Prostate gland (tissue), 2 donors: ENCODE results near the gene PIGQ. TPM values are rescaled to one million over a fixed set of nuclear protein-coding genes. Genes with fewer than 3 reads are reported as not detected.

Source experiments
- DNase-seq: peaks from one replicate; pipeline ENCODE4 v3.0.0-alpha.2; 2019; ENCODE audit warnings: low spot score
- H3K27ac ChIP-seq, 2 donors: fragments of 200-600 bp; sonication (generic); 2 replicates each; pipeline ENCODE4 v1.5.1; 2017 to 2019
- H3K27me3 ChIP-seq: fragments of 200-600 bp; sonication (generic); replicated peaks from 2 replicates; pipeline ENCODE4 v1.5.1; 2019; ENCODE audit not compliant: insufficient read depth
- H3K36me3 ChIP-seq, 2 donors: fragments of 200-600 bp; sonication (generic); 1 replicate in 1 of 2; 2 replicates in 1 of 2; pipeline versions ENCODE4 v1.5.1 to v1.8.1; 2017 to 2019
- H3K4me1 ChIP-seq: fragments of 200-600 bp; sonication (generic); replicated peaks from 2 replicates; pipeline ENCODE4 v1.5.1; 2019
- H3K4me3 ChIP-seq, 2 donors: fragments of 200-600 bp; sonication (generic); 2 replicates each; pipeline ENCODE4 v1.5.1; 2017 to 2019
- H3K9me3 ChIP-seq: fragments of 200-600 bp; sonication (generic); 2 replicates; pipeline ENCODE4 v1.5.1; 2017
- CTCF ChIP-seq, 4 experiments: fragments of 200-600 bp in 2 of 4; fragments of 450-650 bp in 2 of 4; sonication (generic) in 2 of 4; IDR thresholded peaks; 1 replicate in 3 of 4; 2 replicates in 1 of 4; pipeline ENCODE4 v1.5.1; 2016 to 2019; ENCODE audit warnings: antibody characterized with exemption in 4 of 4, mild to moderate bottlenecking in 2 of 4, moderate library complexity in 2 of 4
- POLR2A ChIP-seq: fragments of 450-650 bp; IDR thresholded peaks from one replicate; pipeline ENCODE4 v1.6.1; 2016; ENCODE audit warnings: antibody characterized with exemption, mild to moderate bottlenecking
- POLR2AphosphoS5 ChIP-seq: sonication (generic); formaldehyde crosslinking; IDR thresholded peaks from one replicate; pipeline ENCODE4 v1.6.1; 2017; ENCODE audit warnings: antibody characterized with exemption
- WGBS: methylation state at CpG from one replicate; pipeline ENCODE4 v1.1.5; 2018; 5-methylcytosine and 5-hydroxymethylcytosine counted together
- intact Hi-C: fragments of 100-400 bp; cut with DNase I; formaldehyde crosslinking; loops from one replicate; pipeline ENCODE4 v1.14.2; 2022
- total RNA-seq, 2 donors: library from RNA; depleted of rRNA; stranded (reverse); fragments of >200 nt; gene quantifications; one replicate each; pipeline ENCODE4 v1.1.0, GENCODE V29; 2016

Gene PIGQ
- total RNA-seq, 2 donors from 2014 or later, result 70.1 to 85.8 TPM

GRCh38 chr16:626787-627453 is 57.2 kb downstream of the PIGQ start:
- no peak for TF ChIP-seq POLR2A
- TF ChIP-seq CTCF (IDR thresholded peaks at IDR 0.05), result no peak
- TF ChIP-seq POLR2AphosphoS5, result no peak
- intact Hi-C loops, result no loop called here
- no peaks in the 10 kb centered on the region for H3K27me3 ChIP-seq
- no peak overlapping the region for H3K27ac ChIP-seq
- H3K9me3 ChIP-seq, result no peaks in the 10 kb centered on the region
- 91% methylated on average over 29 of the region's 29 CpGs for WGBS
- H3K36me3 ChIP-seq, result peaks cover 0 to 3% of the 10 kb centered on the region in 2 donors
- DNase-seq, result no peak
- H3K4me1 ChIP-seq, result peaks cover 6% of the 10 kb centered on the region
- H3K4me3 ChIP-seq, result no peak overlapping the region

- intact Hi-C loops, result no loop called here
- Histone ChIP-seq H3K27ac (no peak overlapping the region), H3K36me3 (peaks cover 0 to 3% of the 10 kb centered on the region in 2 donors), H3K9me3 (no peaks in the 10 kb centered on the region), H3K4me1 (no peaks in the 10 kb centered on the region), H3K4me3 (no peak overlapping the region), H3K27me3 (no peaks in the 10 kb centered on the region)
- 77% methylated on average over 46 of the region's 50 CpGs for WGBS
- TF ChIP-seq CTCF (IDR thresholded peaks at IDR 0.05), result no peak
- no peak for TF ChIP-seq POLR2AphosphoS5
- TF ChIP-seq POLR2A, result no peak
- no peak for DNase-seq
These were observed 57.9 kb downstream of the PIGQ start for GRCh38 chr16:627454-628239.

GRCh38 chr16:628321-629061 is 58.7 kb downstream of the PIGQ start:
- TF ChIP-seq CTCF (IDR thresholded peaks at IDR 0.05) (no peak), POLR2A (no peak), POLR2AphosphoS5 (no peak)
- Histone ChIP-seq H3K4me3 (no peak overlapping the region), H3K4me1 (no peaks in the 10 kb centered on the region), H3K27ac (no peak overlapping the region), H3K36me3 (peaks cover 0 to 3% of the 10 kb centered on the region in 2 donors), H3K9me3 (no peaks in the 10 kb centered on the region), H3K27me3 (no peaks in the 10 kb centered on the region)
- WGBS, result 91% methylated on average over 33 of the region's 33 CpGs
- DNase-seq, result no peak
- intact Hi-C loops, result no loop called here

- peaks cover 0 to 3% of the 10 kb centered on the region in 2 donors for H3K36me3 ChIP-seq
- no peak overlapping the region for H3K27ac ChIP-seq
- intact Hi-C loops, result no loop called here
- H3K9me3 ChIP-seq, result no peaks in the 10 kb centered on the region
- TF ChIP-seq POLR2AphosphoS5, result no peak
- TF ChIP-seq POLR2A, result no peak
- no peak for TF ChIP-seq CTCF (IDR thresholded peaks at IDR 0.05)
- no peak overlapping the region for H3K4me3 ChIP-seq
- DNase-seq, result no peak
- no peaks in the 10 kb centered on the region for H3K4me1 ChIP-seq
- no peaks in the 10 kb centered on the region for H3K27me3 ChIP-seq
- 73% methylated on average over 28 of the region's 29 CpGs for WGBS
These were observed 59.5 kb downstream of the PIGQ start for GRCh38 chr16:629185-629832.
